Small intestine (tissue), 16 donors: ENCODE results near the gene PJVK. TPM values are rescaled to one million over a fixed set of nuclear protein-coding genes. Genes with fewer than 3 reads are reported as not detected.
"Not testable (repeated sequence)": the region's sequence is repeated elsewhere in the genome, so short reads cannot be mapped to it uniquely, and the experiment has no call there.

ENCODE experiments used
- DNase-seq, 2 donors: peaks; one replicate each; pipeline versions ENCODE4 v3.0.0 to v3.0.0-alpha.2; 2013
- FAIRE-seq: peaks from 2 replicates; lab custom pipeline; 2012; peaks lifted over from hg19 to GRCh38; lab: Jason Lieb, UNC
- H3K27ac ChIP-seq, 3 donors: one replicate each; pipeline ENCODE4 v1.5.1; 2013; ENCODE audit warnings: low read length in 2 of 3, mild to moderate bottlenecking in 2 of 3, control low read depth in 1 of 3, inconsistent platforms in 1 of 3, low read depth in 1 of 3, moderate library complexity in 1 of 3
- H3K27me3 ChIP-seq, 3 donors: one replicate each; pipeline ENCODE4 v1.6.1; 2013; ENCODE audit warnings: low read length in 3 of 3, inconsistent platforms in 1 of 3; ENCODE audit not compliant: control insufficient read depth in 3 of 3, insufficient read depth in 3 of 3
- H3K36me3 ChIP-seq, 3 donors: one replicate each; pipeline ENCODE4 v1.6.1; 2013; ENCODE audit warnings: low read length in 3 of 3, inconsistent platforms in 1 of 3, low read depth in 1 of 3, mild to moderate bottlenecking in 1 of 3, moderate library complexity in 1 of 3; ENCODE audit not compliant: control insufficient read depth in 3 of 3, insufficient read depth in 2 of 3
- H3K4me1 ChIP-seq, 3 donors: one replicate each; pipeline ENCODE4 v1.6.1; 2013; ENCODE audit warnings: low read length in 2 of 3, inconsistent platforms in 1 of 3, low read depth in 1 of 3, mild to moderate bottlenecking in 1 of 3, moderate library complexity in 1 of 3; ENCODE audit not compliant: control insufficient read depth in 3 of 3, insufficient read depth in 2 of 3
- H3K4me3 ChIP-seq, 3 donors: one replicate each; pipeline ENCODE4 v1.5.1; 2013; ENCODE audit warnings: low read length in 3 of 3, control low read depth in 1 of 3, inconsistent platforms in 1 of 3, low read depth in 1 of 3, mild to moderate bottlenecking in 1 of 3, moderate library complexity in 1 of 3
- H3K9me3 ChIP-seq, 2 donors: one replicate each; pipeline ENCODE4 v1.6.1; 2013; ENCODE audit warnings: low read depth in 1 of 2, low read length in 1 of 2; ENCODE audit not compliant: control insufficient read depth in 2 of 2, insufficient read depth in 1 of 2
- WGBS, 3 donors: extraction: QIAGEN DNeasy Blood & Tissue Kit; methylation state at CpG; one replicate each; pipeline ENCODE4 v1.1.7; 2013; 5-methylcytosine and 5-hydroxymethylcytosine counted together
- long read RNA-seq, 10 donors: transcript quantifications; one replicate each; lab custom pipeline, GENCODE V29; 2026
- polyA plus RNA-seq, 4 donors: library from polyadenylated mRNA; stranded (reverse) in 3 of 4; unstranded in 1 of 4; fragments of 200-250 nt in 3 of 4; fragments of 120-200 nt in 1 of 4; gene quantifications; one replicate each; pipeline versions ENCODE4 v1.2.1 to v1.2.3, GENCODE V29; 2013
- donor health status: healthy with polysubstance abuse.
- donor health status: control.
- donor health status: control.
- donor health status: Bipolar disorder and iron deficiency.
- donor health status: healthy.

PJVK gene
- polyA plus RNA-seq, result 1 to 10 TPM in 3 of 4 donors, not detected in 1; 1.0 to 5.3 (median 1.1) TPM
- long read RNA-seq, donor 1, result 0 reads
- long read RNA-seq, donor 2, result 0 reads
- long read RNA-seq, donor 3, result 0 reads
- long read RNA-seq, donor 4, result 0 reads
- long read RNA-seq, donor 5, partial matches to known transcripts, result 0 of 1 reads
- long read RNA-seq, donor 5, other reads (novel, unspliced or antisense), result 0 of 1 reads
- long read RNA-seq, donor 6, result 0 reads
- long read RNA-seq, donor 7, result 0 reads
- long read RNA-seq, donor 8, result 0 reads
- long read RNA-seq, donor 9, result 0 reads
- long read RNA-seq, donor 10, result 0 reads

GRCh38 chr2:178450774-178451525 is at the start of gene PJVK, which contains the start of gene PRKRA:
TSS of gene PJVK (plus strand) at chr2:178451378. CDS start at chr2:178453410, 2,032 bp downstream.
TSS of gene PRKRA (minus strand) at chr2:178451175. CDS start at chr2:178451030, 145 bp downstream.
- H3K27ac ChIP-seq, result peak within 1 kb of the TSS; percentile 97 to 100 (median 99)
- H3K9me3 ChIP-seq, result no peaks in the 10 kb centered on the region
- DNase-seq, result peak; percentile 96 to 100
- no peaks in the 10 kb centered on the region for H3K27me3 ChIP-seq
- H3K4me1 ChIP-seq, result peaks cover 0 to 13% (median 0%) of the 10 kb centered on the region in 3 donors
- FAIRE-seq, result no peak
- WGBS, 3 donors, result 0 to 1% (median 0%) methylated on average over 42 to 76 of the region's 76 CpGs
- H3K36me3 ChIP-seq, result peaks cover 2 to 7% (median 6%) of the 10 kb centered on the region in 3 donors
- peak within 1 kb of the TSS; percentile 74 to 89 (median 78) for H3K4me3 ChIP-seq

- no peak overlapping the region for H3K27ac ChIP-seq
- FAIRE-seq (no peak), DNase-seq (no peak)
- H3K4me3 ChIP-seq, result no peak overlapping the region
- WGBS, 3 donors, result 68 to 74% (median 69%) methylated on average over 6 of the region's 6 CpGs
- H3K27me3 ChIP-seq, result no peaks in the 10 kb centered on the region
- H3K9me3 ChIP-seq, result no peaks in the 10 kb centered on the region
- no peaks in the 10 kb centered on the region for H3K4me1 ChIP-seq
- H3K36me3 ChIP-seq, result no peaks in the 10 kb centered on the region
Measured at GRCh38 chr2:178401994-178402437, 49.2 kb upstream of the PJVK start.

GRCh38 chr2:178403671-178404306 is 47.4 kb upstream of the PJVK start:
- DNase-seq (no peak), FAIRE-seq (no peak)
- Histone ChIP-seq H3K27ac (no peak overlapping the region), H3K9me3 (no peaks in the 10 kb centered on the region), H3K4me1 (no peaks in the 10 kb centered on the region), H3K36me3 (no peaks in the 10 kb centered on the region), H3K27me3 (no peaks in the 10 kb centered on the region), H3K4me3 (no peak overlapping the region)
- WGBS, 3 donors, result 63 to 73% (median 66%) methylated on average over 3 of the region's 3 CpGs

- Histone ChIP-seq H3K27me3 (no peaks in the 10 kb centered on the region), H3K4me3 (no peak overlapping the region), H3K36me3 (no peaks in the 10 kb centered on the region), H3K27ac (no peak overlapping the region), H3K9me3 (no peaks in the 10 kb centered on the region), H3K4me1 (no peaks in the 10 kb centered on the region)
- FAIRE-seq (no peak), DNase-seq (no peak)
- WGBS, 3 donors, result 22 to 36% (median 27%) methylated on average over 4 of the region's 4 CpGs
Measured at GRCh38 chr2:178404368-178404767, 46.8 kb upstream of the PJVK start.

GRCh38 chr2:178409261-178409660 is 41.9 kb upstream of the PJVK start:
- Histone ChIP-seq H3K27ac (no peak overlapping the region), H3K27me3 (no peaks in the 10 kb centered on the region), H3K4me3 (no peak overlapping the region), H3K36me3 (no peaks in the 10 kb centered on the region), H3K9me3 (no peaks in the 10 kb centered on the region), H3K4me1 (peaks cover 0 to 2% (median 0%) of the 10 kb centered on the region in 3 donors)
- DNase-seq (no peak), FAIRE-seq (no peak)
- WGBS, 3 donors, result 85 to 86% (median 86%) methylated on average over 5 of the region's 5 CpGs

GRCh38 chr2:178412047-178412446 is 39.1 kb upstream of the PJVK start:
- peak; percentile 71 to 83 for DNase-seq
- H3K9me3 ChIP-seq, result no peaks in the 10 kb centered on the region
- no peak overlapping the region for H3K27ac ChIP-seq
- no peaks in the 10 kb centered on the region for H3K27me3 ChIP-seq
- no peak for FAIRE-seq
- no peaks in the 10 kb centered on the region for H3K36me3 ChIP-seq
- H3K4me3 ChIP-seq, result no peak overlapping the region
- peaks cover 0 to 2% (median 0%) of the 10 kb centered on the region in 3 donors for H3K4me1 ChIP-seq
- 21 to 60% (median 40%) methylated on average over 3 of the region's 3 CpGs for WGBS, 3 donors

GRCh38 chr2:178412453-178412852 is 38.7 kb upstream of the PJVK start:
- WGBS, 3 donors, result 91 to 97% (median 94%) methylated on average over 8 of the region's 8 CpGs
- H3K27ac ChIP-seq, DNase-seq, H3K36me3 ChIP-seq, H3K4me3 ChIP-seq, FAIRE-seq, H3K27me3 ChIP-seq, H3K9me3 ChIP-seq, H3K4me1 ChIP-seq: not testable (repeated sequence)
